ENCODE measurements around the gene ARL4C.

The ARL4C gene, protein sequence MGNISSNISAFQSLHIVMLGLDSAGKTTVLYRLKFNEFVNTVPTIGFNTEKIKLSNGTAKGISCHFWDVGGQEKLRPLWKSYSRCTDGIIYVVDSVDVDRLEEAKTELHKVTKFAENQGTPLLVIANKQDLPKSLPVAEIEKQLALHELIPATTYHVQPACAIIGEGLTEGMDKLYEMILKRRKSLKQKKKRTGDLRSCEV

DNA sequence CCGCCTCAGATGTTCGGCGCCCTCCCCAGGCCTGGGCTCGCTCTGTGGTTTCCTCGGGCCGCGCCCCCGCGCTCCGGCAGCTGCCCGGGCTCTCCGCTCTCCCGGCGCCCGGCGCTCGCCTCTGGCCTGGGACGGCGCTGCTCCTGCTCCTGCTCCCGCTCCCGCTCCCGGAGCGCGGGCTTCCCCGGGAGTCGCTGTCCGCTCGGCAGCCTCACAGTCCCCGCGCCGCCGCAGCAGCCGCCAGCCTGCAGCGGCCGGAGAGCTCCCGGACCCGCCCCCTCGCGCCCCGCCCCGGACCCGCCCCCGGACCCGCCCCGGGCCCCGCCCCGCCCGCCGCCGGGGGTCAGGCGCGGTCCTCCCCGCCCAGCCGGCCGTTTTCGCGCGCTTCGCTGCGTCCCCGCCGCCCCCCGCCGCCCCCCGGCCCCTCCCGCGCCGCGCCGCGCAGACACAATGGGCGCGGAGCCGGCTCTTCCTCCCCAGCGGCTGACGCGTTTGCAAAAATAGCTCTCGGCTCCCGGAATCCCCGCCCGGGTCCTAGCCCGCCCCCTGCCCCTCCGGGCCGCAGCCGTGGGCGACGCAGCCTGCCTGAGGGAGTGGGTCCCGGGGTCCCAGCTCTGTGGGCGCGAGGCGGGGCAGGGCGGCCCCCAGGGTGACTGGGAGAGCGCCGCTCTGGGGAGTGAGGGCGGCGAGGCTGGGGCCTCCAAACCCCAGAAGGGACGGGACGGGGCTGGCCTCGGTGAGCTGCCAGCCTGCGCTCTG, at the start of gene ARL4C:
Gene ARL4C, minus strand, starts transcription at position 247 of the 759 bp plus-strand sequence. CDS start 495 bp downstream, outside the sequence.
- FAIRE-seq: no peak

DNA sequence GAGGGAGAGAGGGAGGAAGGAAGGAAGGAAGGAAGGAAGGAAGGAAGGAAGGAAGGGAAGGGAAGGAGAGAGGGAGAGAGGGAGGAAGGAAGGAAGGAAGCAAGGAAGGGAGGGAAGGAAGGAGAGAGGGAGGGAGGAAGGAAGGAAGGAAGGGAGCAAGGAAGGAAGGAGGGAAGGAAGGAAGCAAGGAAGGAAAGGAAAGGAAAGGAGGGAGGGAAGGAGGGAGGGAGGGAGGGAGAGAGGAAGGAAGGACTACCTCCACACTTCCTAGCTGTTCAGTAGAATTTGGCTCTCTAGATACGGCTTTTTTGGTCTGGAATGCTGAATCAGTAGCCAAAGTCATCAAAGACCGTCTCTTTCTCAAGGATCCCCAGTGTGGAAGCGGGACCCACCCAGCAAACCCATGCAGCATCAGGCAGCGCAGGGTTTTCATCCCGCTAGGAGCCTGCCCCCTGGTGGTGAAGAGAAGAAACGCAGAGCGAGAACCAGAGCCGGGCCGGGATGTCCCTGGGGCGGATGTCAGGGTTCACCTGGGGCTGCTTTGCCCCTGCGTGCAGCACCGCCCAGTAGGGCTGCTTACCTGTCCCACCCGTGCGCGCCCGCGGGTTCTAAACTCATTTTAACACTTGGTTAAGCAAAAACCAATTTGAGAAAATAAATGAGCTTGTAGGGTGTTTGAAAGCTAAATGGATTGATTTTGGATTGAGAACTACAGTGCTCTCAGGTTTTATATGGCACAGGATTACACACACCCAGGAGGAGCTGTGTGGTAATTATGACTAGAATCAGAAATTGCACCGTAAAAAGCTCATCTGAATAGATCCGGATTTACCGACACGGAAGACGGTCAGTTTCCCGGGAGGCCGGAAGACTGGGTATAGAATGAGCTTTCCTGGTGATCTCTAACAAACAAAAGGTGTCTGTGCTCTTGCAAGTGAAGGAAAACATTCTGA, 48.1 kb upstream of the ARL4C start:
- no peak for FAIRE-seq

DNA sequence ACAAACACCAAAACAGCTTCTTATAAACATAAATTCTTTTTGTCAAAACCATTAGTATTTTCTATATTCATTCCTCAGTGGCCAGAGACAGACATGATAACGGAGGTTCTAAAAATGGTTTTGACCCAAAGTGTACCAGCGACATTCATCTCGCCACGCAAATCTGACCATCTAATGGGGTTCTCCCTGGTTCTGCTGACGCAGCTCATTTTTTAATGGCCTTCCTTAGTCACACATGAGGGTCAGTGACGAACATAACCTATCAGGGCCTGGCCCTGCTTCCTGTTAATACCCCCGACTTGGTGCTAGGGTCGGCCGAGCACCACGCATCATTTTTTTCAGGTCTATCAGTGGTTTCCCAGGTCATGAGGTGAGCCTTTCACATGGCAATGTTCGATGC, 45.9 kb upstream of the ARL4C start:
- no peak for FAIRE-seq

DNA sequence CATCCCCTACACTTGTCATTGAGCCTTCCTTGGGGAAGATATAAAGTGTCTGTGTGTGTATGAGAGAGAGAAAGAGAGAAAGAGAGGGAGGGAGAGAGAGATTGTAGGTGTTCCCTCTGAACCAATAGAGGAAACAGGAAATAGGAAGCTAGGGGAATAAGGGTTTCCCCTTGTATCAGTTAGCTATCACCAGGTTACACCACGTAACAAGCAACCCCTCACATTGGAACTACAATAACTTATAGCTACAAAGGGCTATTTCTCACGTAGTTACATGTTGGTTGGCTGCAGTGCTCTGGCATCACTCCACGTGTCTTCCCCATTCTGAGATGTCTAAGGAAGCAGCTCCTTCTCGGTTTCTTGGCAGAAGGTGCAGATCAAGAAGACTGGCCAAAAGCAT, 41.0 kb upstream of the ARL4C start:
- no peak for FAIRE-seq

DNA sequence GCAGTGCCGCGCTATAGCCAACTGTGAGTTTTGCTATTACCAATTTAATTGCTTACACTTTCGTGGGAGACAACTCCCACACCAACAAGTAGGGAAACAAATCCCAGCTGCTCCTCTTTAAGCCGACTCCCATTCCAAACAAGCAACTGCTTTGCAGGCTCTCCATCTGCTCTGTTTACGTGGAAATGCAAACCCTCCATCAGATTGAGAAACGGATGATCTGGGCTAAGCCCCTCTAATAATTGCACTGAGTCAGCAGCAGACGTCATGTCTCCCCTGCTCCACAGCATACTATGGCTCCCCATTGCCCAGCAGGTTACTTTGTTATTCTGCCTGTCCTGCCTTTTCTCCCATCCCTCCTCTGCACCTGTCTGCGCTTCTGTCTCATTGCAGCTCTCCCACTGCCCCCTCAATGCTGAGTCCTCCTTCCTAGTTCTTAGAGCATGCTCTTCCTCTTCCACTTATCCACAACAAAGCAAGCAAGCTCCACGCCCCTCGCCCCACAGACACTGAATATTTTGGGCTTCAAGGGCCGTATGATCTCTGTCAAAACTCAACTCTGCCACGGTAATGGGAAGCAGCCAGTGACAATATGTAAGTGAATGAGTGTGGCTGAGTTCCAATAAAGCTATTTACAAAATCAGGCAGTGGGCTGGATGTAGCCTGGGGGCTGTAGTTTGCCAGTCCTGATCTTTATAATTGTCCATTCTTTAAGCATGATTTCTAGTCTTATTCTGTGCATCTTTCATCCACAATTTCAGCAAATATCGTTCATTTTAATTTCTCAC, 39.5 kb upstream of the ARL4C start:
- no peak for FAIRE-seq

DNA sequence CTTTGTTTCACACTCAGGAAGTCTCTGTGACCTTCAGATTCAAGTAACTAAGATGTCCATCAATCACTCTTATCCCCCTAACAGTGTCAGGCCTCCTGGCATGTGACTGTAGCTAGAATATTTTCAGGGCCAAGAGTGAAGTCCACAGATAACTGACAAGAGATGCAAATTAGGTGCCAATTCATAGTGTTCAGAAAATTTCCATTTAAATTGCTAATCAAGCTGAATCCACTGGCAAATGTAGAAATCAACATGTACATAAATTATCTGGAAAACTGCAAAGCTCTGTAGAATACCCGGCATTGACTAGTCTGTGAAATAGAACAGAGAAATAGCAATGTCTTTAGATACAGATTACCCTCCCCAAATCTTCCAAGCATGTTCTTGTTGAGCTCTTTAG, 38.6 kb upstream of the ARL4C start:
- no peak for FAIRE-seq

DNA sequence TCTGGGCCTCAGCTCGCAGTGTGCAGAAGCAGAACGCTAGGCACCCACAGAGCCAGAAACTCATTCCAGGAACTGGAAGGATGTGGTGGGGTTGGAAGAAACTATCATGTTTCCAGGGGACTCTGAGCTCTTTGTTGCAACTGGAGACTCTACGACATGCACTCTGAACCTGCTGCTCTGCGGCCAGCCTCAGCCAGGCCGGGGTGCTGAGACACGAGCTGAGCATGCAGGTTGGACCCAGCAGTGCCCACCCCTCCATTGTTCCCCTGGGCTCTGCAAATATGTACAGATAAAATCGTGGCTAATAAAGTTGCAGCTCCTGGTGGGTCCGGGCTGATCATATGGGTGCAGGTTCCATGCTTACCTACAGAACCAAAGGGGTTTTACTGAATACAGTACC, 37.6 kb upstream of the ARL4C start:
- no peak for FAIRE-seq

DNA sequence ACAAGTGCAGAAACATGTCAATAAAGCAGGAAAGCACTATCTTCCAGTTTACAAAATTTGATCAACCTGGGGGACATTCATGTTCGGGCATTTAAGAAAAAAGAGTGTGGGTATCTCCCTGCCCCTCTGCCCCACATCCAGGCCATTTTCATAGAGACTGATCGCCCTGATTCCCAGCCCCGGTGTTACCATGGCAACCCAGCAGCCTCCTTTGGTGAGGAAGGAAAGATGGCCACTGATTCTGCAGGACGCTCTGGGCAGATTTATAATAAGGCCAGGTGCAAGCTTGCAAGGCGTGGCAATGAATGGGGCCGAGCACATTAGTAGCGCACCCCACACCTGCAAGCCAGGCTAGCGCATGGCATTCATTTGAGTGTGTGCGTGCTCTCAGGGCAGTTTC, 36.7 kb upstream of the ARL4C start:
- FAIRE-seq: no peak

DNA sequence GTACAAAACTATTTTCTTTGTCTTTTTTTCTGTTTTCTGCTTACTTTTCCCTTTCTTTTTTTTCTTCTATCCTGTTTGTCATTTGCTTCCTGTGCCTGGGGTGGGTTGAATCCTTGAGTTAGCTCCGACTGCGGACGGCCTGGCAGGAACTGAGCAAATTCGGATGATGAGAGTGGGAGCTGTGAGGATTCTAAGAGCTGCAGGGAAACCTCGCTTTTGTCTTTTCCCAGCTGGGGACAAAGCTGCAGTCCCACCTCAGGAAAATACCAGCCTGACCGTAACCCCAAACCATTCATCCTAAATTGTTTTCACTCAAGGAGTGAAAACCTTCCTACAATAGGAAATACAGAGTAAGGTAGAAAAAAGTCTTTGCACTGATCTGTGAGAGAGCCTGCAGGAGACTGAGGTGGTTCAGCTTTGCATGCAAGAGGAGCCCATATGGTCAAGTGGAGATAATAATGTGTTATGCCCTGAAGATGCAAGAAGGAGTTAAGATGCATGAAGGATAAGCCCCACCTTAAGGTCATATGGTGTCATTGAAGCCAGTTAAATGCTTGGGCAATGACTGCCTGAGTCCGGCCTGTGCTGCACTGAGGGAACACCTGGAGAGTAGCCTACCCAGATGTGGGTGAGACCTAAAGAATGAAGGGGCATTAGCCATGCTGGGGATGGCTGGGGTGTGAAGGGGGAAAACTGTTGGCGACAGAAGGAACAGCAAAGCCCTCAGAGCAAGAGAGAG, 31.7 kb upstream of the ARL4C start:
- FAIRE-seq: no peak

DNA sequence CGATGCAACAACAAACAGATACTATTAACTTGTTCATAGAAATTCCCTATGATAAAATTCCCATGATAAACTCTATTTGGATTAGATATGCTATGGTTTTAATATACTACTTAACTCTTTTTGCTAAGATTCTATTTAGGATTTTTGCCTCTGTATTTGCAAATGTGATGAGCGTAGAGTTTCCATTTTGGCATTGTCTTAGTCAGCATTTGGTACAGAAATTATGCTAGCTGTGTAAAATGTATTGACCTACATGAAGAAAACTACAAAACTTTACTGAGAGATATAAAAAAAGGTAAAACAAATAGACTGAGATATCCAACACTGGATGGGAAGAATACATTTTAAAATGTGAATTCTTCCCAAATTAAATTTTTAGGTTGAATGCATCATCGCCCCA, 29.8 kb upstream of the ARL4C start:
- FAIRE-seq: no peak

DNA sequence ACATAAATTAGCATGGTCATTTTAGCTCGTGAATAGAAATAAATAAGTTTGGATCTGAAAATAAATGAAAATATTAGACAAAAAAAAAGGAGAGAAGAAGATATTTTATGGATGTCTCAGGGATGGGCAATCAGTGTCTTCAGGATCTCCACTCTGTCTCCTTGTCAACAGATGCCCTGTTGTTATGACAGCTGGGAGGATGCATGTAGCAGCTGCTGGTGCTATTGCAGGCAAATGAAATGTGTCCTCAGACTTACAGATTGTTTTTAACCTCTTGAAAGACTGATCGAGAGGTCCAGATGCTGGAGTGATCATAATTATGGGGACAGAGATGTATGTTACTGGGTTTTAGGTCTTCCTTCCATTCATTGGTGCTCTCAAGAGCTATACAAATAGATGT, 24.7 kb upstream of the ARL4C start:
- no peak for FAIRE-seq

DNA sequence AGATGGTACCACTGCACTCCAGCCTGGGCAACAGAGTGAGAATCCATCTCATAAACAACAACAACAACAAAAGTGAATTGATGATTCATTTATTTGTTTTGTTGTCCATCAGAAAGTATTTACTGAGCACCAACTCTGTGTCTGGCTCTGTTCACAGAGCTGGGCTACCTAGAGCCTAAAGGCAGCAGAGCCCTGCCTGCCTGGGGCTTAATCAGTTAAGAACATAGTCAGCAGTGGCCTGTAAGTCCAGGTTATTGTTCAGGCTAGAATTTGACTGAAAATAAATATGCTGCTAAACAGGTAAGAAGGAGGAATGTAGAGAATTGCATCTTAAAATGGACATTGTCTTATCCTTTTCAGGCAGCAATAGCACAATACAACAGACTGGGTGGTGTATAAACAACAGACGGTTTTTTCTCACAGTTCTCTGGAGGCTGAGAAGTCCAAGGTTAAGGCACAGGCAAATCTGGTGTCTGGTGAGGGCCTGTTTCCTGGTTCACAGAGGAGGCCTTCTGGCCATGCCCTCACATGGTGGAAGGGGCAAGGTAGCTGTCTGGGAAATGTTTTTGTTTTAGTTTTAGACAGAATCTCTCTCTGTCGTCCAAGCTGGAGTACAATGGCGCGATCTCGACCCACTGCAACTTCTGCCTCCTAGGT, 22.2 kb upstream of the ARL4C start:
- FAIRE-seq: no peak

DNA sequence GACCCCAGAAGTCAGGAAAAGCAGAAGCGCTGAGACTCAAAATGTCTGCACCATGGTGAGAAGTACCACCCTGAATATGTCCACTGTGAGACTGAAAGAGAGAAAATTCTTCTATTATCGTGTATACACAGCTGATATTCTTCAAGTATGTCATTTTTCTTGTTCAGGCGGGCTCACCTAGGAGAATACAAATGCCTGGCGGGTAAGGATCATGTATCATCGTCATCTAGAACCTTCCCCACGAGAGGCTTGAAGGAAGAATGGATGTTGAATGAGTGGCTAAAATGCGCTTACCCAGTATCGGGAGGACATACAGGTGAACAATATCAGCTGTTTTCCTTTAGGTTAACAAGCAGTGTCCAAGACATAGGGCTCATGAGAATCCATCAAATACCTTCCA, 21.1 kb upstream of the ARL4C start:
- FAIRE-seq: no peak

DNA sequence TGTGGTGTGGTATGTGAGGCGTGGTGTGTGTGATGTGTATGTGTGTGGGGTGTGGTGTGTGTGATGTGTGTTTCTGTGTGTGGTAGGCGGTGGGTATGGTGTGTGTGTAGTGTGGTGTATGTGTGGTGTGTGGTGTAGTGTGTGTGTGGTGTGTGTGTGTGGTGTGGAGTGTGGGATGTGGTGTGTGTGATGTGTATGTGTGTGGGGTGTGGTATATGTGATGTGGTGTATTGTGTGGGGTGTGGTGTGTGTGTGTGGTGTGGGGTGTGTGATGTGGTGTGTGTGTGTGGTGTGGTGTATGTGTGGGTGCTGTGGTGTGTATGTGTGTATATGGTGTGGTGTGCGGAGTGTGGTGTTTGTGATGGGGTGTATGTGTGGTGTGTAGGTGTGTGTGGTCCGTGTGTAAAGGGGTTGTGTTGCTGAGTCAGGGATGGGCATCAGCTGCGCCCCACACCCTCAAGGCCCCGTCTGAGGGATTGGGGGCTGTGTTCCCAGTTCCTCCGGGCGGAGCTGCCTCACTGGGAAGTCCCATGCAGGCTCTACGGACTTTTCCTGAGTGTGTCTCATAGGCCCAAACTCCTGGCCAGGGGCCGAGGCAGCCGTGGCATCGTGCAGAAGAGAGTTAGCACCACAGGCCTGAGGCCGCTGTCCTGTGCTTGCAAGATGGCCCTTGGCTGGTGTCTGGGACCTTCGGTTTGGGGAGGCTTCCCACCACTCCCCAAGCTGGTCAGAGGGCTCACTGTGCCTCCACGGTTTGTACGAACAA, 18.2 kb upstream of the ARL4C start:
- FAIRE-seq: no peak

DNA sequence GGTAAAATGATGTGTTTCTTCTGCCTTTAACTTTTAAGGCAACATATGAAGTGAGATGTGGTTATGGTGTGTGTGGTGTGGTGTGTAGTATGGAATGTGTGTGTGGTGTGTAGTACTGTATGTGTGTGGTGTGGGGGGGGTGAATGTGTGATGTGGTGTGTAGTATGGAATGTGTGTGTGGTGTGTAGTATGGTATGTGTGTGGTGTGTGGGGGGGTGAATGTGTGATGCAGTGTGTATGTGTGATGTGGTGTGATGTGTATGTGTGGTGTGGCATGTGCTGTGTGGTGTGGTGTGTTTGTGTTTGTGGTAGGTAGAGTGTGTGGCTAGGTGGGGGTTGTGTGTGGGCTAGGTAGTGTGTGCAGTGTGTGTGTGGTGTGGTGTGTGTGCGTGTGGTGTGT, 17.2 kb upstream of the ARL4C start:
- FAIRE-seq: no peak

DNA sequence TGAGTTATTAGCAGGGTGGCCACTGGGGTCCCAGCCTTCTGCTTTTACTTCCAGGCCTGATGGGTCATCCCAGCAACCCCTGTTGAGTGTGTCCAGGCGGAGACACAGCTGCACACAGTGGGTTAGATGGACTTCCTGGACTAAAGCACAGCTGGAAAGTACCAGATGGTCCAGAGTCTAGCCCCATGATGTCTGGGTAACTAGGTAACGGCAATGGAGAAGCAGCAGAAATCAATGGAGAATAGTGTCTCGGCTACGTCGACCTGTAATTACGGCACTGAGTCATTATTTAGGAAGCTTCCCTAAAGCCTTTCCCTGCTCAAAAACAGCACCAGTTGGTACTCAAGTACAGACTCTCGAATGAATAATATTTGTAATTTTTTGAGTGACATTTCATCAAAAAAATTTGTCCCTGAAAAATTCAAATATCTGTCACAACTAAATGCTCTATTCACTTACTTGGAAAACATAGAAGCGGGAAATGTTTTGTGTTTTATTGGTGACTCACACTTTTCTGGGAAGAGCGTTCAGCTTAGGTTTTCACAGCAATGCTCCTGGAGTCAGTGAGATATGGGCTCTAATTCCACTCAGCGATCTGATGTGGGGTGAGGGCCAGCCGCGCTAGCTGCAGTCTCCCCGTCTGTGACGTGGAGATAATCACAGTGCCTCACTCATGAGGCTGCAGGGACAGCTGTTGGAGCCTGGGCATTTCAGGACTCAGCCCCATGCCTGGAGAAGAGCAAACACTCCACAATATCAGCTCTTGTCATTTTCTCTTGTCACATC, 16.2 kb upstream of the ARL4C start:
- FAIRE-seq: no peak

DNA sequence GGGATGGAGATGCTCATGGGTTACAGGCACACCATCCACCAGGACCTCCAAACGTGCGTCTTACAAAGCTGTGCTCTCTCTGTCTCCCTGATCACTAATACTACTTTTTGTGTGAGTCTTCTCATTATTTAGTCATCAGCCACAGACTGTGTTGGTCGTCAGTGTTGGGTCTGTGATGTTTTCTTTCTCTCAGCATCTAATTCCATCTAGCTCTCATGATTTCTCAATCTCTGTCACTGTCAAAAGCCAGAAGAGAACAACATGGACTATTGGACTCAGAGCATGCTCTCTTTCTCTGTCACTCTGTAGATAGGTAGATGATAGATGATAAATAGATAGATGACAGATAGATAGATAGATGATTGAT, 6.0 kb upstream of the ARL4C start:
- FAIRE-seq: no peak

DNA sequence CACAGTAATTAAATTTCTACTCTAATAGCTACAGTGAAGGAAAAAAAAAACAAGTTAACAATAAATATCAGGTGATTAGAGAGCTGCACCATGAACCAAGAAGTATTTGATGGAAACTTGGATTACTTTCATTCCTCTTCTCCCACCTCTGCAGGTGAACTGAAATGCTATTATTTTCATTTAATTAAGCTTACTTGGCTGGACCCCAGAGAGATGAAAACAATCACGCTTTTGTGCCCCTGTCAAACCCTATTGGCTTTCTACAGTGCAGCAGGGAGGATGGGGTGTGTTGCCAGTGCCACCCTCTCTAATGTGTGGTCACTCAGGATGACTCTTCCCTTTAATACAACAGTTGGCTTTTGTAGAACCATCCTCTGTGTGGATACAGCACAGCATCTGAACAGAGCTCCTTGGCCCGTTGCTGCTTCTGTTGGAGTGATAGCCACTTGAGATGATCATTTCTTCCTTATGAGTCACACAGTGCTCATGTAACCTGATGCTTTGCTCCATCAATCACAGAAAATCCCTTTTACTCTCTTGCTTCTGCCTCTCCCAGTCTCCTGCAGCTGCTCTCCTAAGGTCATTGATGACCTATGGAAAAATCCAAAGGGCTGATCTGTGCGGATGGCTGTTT, 5.5 kb upstream of the ARL4C start:
- FAIRE-seq: no peak

DNA sequence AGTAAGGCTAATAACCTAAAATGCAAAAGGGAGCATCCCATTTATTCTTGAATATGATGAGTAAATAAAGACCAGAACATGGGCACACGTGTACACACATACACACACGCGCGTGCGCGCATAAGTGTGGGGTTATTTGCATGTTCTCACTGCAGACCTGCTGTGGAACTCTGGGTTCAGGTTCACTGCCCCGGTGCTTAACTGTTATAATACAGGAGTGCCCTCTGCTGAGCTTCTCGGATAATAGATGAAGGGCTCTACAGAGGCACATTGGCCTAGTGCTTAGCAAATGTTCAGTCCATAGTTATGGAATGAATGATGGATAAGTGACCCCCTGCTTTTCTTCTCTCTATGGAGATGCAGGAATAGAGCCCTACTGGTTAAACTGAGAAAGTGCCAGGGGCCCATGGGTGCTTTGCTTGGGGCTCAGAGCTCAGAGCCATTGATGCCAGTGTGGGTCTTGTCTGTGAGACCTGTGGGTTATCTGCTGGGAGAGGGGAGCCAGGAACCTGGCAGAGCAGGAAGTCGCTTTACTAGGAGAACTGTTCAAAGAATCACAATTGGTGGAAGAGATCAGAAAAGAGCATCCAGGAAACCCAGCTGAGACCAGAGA, 3.6 kb upstream of the ARL4C start:
- FAIRE-seq: no peak
